ENCODE results near the gene PLCL2.

GRCh38 chr3:16836505-16837237 is 48.1 kb upstream of the PLCL2 start:
- no peak for TF ChIP-seq CTCF (conservative IDR thresholded peaks at IDR 0.05 in 1 of 2, IDR thresholded peaks at IDR 0.05 in 1 of 2; ENCODE audit: low read depth in 1 of 2, low read length in 2 of 2)
- no peak for TF ChIP-seq EZH2 (IDR thresholded peaks at IDR 0.05; ENCODE audit: low read length, missing control alignments)
